HepG2 (cell line): Measurements from ENCODE around the gene ZP2. TPM values are rescaled to one million over a fixed set of nuclear protein-coding genes. Genes with fewer than 3 reads are reported as not detected.

ENCODE experiments used
- ZFP41 ChIP-seq: sonication (generic); formaldehyde crosslinking; IDR thresholded peaks from 2 replicates; pipeline ENCODE4 v1.4.0; 2020; ENCODE audit warnings: mild to moderate bottlenecking, missing genetic modification reagents, borderline replicate concordance
- ZNF230 ChIP-seq: sonication (generic); formaldehyde crosslinking; IDR thresholded peaks from 2 replicates; pipeline ENCODE4 v1.4.0; 2020; ENCODE audit warnings: mild to moderate bottlenecking, missing genetic modification reagents
- ZNF318 ChIP-seq: sonication (generic); formaldehyde crosslinking; IDR thresholded peaks from 2 replicates; pipeline ENCODE4 v1.4.0; 2020; ENCODE audit warnings: mild to moderate bottlenecking, missing genetic modification reagents
- ZNF512 ChIP-seq: sonication (generic); formaldehyde crosslinking; IDR thresholded peaks from 2 replicates; pipeline ENCODE4 v1.4.0; 2020; ENCODE audit warnings: mild to moderate bottlenecking, missing genetic modification reagents
- ZNF713 ChIP-seq: sonication (generic); formaldehyde crosslinking; IDR thresholded peaks from 2 replicates; pipeline ENCODE4 v1.4.0; 2020; ENCODE audit warnings: mild to moderate bottlenecking, missing genetic modification reagents
- polyA plus RNA-seq, 8 experiments: library from polyadenylated mRNA; depleted of rRNA in 3 of 8; stranded (reverse) in 7 of 8; unstranded in 1 of 8; fragments of >200 nt; fragmentation: Illumina TruSeq in 4 of 8; extraction: Trizol in 4 of 8; gene quantifications; 2 replicates each; pipeline versions ENCODE4 v1.2.1 to v1.2.3, GENCODE V29; 2011 to 2016; ENCODE audit warnings: low read depth in 4 of 8, missing spikeins in 1 of 8, mixed read lengths in 1 of 8; ENCODE audit not compliant: insufficient read depth in 1 of 8
- total RNA-seq, 5 experiments: library from RNA; depleted of rRNA; stranded (reverse); fragments of >200 nt; fragmentation: Illumina TruSeq; extraction: Trizol; gene quantifications; 2 replicates each; pipeline ENCODE4 v1.2.3, GENCODE V29; 2016; ENCODE audit warnings: low read depth in 1 of 5
- TF ChIP-seq, protein P1 (sequence below): sonication (generic); formaldehyde crosslinking; conservative IDR thresholded peaks from 2 replicates; pipeline ENCODE4 v1.4.0; 2020; ENCODE audit warnings: missing genetic modification reagents

Gene ZP2
- total and polyA plus RNA-seq, 2 of the 13 experiments (the other 11 are each of a cell fraction or from before 2014, with no cell fraction given) = not detected

DNA sequence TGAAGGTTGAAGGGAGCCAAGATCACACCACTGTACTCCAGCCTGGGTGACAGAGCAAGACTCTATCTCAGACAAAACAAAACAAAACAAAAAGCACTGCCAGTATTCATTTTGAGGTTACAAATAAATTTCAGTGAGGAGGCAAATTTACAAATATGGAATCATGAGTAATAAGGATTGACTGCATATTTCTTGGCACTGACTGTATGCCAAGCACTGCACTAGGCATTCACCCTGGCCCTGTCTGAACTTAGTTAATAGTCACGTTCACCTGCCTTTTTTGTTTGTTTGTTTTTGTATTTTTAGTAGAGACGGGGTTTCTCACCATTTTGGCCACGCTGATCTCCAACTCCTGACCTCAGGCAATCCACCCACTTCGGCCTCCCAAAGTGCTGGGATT lies 47.8 kb downstream of the ZP2 start (continued):
- TF ChIP-seq ZNF318 (CRISPR knock-in tag) (no peak), ZNF713 (CRISPR knock-in tag) (no peak), ZNF512 (CRISPR knock-in tag) (no peak), ZNF230 (CRISPR knock-in tag) (no peak), ZFP41 (CRISPR knock-in tag) (no peak)
- TF ChIP-seq, protein P1, sequence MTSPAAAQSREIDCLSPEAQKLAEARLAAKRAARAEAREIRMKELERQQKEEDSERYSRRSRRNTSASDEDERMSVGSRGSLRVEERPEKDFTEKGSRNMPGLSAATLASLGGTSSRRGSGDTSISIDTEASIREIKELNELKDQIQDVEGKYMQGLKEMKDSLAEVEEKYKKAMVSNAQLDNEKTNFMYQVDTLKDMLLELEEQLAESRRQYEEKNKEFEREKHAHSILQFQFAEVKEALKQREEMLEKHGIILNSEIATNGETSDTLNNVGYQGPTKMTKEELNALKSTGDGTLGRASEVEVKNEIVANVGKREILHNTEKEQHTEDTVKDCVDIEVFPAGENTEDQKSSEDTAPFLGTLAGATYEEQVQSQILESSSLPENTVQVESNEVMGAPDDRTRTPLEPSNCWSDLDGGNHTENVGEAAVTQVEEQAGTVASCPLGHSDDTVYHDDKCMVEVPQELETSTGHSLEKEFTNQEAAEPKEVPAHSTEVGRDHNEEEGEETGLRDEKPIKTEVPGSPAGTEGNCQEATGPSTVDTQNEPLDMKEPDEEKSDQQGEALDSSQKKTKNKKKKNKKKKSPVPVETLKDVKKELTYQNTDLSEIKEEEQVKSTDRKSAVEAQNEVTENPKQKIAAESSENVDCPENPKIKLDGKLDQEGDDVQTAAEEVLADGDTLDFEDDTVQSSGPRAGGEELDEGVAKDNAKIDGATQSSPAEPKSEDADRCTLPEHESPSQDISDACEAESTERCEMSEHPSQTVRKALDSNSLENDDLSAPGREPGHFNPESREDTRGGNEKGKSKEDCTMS (CRISPR knock-in tag) = no peak
